ENCODE measurements around the gene LPCAT2.

- TF ChIP-seq POLR2AphosphoS5 (IDR thresholded peaks at IDR 0.05; ENCODE audit: insufficient read depth, low read depth, low read length) (no peak), CTCF (IDR thresholded peaks at IDR 0.05; ENCODE audit: extremely low read depth in 1 of 2, insufficient read depth in 1 of 2, low read depth in 1 of 2, low read length in 2 of 2) (no peak), EZH2 (IDR thresholded peaks at IDR 0.05; ENCODE audit: borderline replicate concordance, low read depth, low read length, severe bottlenecking) (no peak), POLR2A (IDR thresholded peaks at IDR 0.05; ENCODE audit: low read depth, low read length) (no peak), JUN (IDR thresholded peaks at IDR 0.05; ENCODE audit: borderline replicate concordance, insufficient read depth, insufficient read length, low read depth) (no peak), GATA2 (IDR thresholded peaks at IDR 0.05; ENCODE audit: insufficient read depth, insufficient read length, low read depth, low read length) (no peak)
Observed at GRCh38 chr16:55571191-55571897, 62.5 kb downstream of the LPCAT2 start.
